Gastrocnemius medialis (tissue), 4 donors: ENCODE data around the gene WDR4.

ENCODE experiments used
- POLR2A ChIP-seq, 2 donors: fragments of 450-650 bp; IDR thresholded peaks; one replicate each; pipeline ENCODE4 v1.6.1; 2017; ENCODE audit warnings: antibody characterized with exemption in 2 of 2, mild to moderate bottlenecking in 2 of 2, moderate library complexity in 2 of 2
- TF ChIP-seq, protein P1 (sequence below), 5 experiments: fragments of 450-650 bp in 3 of 5; fragments of 200-600 bp in 2 of 5; sonication (generic) in 2 of 5; IDR thresholded peaks in 4 of 5; conservative IDR thresholded peaks in 1 of 5; 1 replicate in 4 of 5; 2 replicates in 1 of 5; pipeline ENCODE4 v1.5.1; 2016 to 2019; ENCODE audit warnings: antibody characterized with exemption in 5 of 5, mild to moderate bottlenecking in 3 of 5, moderate library complexity in 3 of 5

DNA sequence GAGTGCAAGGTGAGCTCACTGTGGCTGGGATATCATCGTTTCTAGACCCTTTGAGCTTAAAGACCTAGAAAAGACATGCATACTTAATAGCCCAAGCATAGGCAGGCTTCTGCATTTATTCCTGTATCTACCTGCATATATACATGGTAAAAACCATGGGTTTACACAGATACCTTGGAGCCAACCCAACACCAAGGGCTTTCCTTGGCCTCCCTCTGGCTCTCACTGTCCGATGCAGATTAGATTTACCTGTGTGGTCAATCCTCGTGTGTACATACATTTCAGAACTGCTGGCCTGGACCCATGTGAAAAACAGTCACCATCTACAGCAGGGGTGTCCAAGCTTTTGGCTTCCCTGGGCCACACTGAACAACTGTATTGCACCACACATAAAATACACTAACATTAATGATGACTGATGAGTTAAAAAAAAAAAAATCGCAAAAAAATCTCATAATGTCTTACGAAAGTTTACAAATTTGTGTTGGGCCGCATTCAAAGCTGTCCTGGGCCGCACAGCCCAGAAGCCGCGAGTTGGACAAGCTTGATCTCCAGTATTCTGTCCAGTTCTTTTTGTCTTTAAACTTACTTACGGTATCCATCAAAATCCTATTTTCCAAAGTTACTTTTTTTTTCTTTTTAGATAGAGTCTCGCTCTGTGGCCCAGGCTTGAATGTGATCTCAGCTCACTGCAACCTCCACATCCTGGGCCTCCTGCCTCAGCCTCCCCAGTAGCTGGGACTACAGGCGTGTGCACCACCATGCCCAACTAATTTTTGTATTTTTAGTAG lies 43.5 kb downstream of the WDR4 start:
- TF ChIP-seq, protein P1, sequence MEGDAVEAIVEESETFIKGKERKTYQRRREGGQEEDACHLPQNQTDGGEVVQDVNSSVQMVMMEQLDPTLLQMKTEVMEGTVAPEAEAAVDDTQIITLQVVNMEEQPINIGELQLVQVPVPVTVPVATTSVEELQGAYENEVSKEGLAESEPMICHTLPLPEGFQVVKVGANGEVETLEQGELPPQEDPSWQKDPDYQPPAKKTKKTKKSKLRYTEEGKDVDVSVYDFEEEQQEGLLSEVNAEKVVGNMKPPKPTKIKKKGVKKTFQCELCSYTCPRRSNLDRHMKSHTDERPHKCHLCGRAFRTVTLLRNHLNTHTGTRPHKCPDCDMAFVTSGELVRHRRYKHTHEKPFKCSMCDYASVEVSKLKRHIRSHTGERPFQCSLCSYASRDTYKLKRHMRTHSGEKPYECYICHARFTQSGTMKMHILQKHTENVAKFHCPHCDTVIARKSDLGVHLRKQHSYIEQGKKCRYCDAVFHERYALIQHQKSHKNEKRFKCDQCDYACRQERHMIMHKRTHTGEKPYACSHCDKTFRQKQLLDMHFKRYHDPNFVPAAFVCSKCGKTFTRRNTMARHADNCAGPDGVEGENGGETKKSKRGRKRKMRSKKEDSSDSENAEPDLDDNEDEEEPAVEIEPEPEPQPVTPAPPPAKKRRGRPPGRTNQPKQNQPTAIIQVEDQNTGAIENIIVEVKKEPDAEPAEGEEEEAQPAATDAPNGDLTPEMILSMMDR (IDR thresholded peaks at IDR 0.05 in 4 of 5, conservative IDR thresholded peaks at IDR 0.05 in 1 of 5): no peak
- no peak for TF ChIP-seq POLR2A (IDR thresholded peaks at IDR 0.05)
